A549 (cell line): ENCODE results near the gene NIPBL.

Source experiments
- CTCF ChIP-seq: fragments of >200 bp; sonication (Bioruptor Twin); formaldehyde crosslinking; IDR thresholded peaks from 3 replicates; pipeline ENCODE4 v1.5.1; 2016
- EP300 ChIP-seq, 2 experiments: fragments of >200 bp; sonication (Bioruptor Twin); formaldehyde crosslinking; IDR thresholded peaks; 2 replicates in 1 of 2; 3 replicates in 1 of 2; pipeline ENCODE4 v1.6.1; 2016 to 2017
- FOXS1 ChIP-seq: fragments of 250-450 bp; sonication (Bioruptor Pico); IDR thresholded peaks from 2 replicates; pipeline ENCODE4 v1.5.0; 2020; ENCODE audit warnings: mild to moderate bottlenecking, moderate library complexity
- JUNB ChIP-seq: fragments of >200 bp; sonication (Bioruptor Twin); formaldehyde crosslinking; IDR thresholded peaks from 2 replicates; pipeline ENCODE4 v1.6.1; 2016
- MAFK ChIP-seq: fragments of 450-650 bp; IDR thresholded peaks from 2 replicates; pipeline ENCODE4 v1.6.1; 2014; ENCODE audit not compliant: partially characterized antibody
- MAX ChIP-seq: IDR thresholded peaks from 2 replicates; pipeline ENCODE4 v1.6.1; 2012
- MYC ChIP-seq: IDR thresholded peaks from 2 replicates; pipeline ENCODE4 v1.6.1; 2012; ENCODE audit warnings: mild to moderate bottlenecking, inconsistent platforms, low read length, improper control_type of control experiment, borderline replicate concordance
- PBX3 ChIP-seq: IDR thresholded peaks from 2 replicates; pipeline ENCODE4 v1.6.1; 2012
- POLR2A ChIP-seq: IDR thresholded peaks from 2 replicates; pipeline ENCODE4 v1.6.1; 2012; ENCODE audit warnings: mild to moderate bottlenecking, low read length
- RAD21 ChIP-seq, 2 experiments: fragments of >200 bp in 1 of 2; sonication (Bioruptor Twin) in 1 of 2; formaldehyde crosslinking in 1 of 2; IDR thresholded peaks in 1 of 2; conservative IDR thresholded peaks in 1 of 2; 2 replicates in 1 of 2; 3 replicates in 1 of 2; pipeline ENCODE4 v1.6.1; 2012 to 2018; ENCODE audit warnings: inconsistent platforms in 1 of 2
- RFX5 ChIP-seq: fragments of 450-650 bp; IDR thresholded peaks from 2 replicates; pipeline ENCODE4 v1.7.1; 2014; ENCODE audit warnings: antibody characterized with exemption, mild to moderate bottlenecking, moderate library complexity
- SMC3 ChIP-seq: fragments of >200 bp; sonication (Bioruptor Twin); formaldehyde crosslinking; IDR thresholded peaks from 3 replicates; pipeline ENCODE4 v1.6.1; 2018; ENCODE audit warnings: inconsistent platforms
- TF ChIP-seq, protein P1 (sequence below): fragments of 450-650 bp; IDR thresholded peaks from 2 replicates; pipeline ENCODE4 v1.6.1; 2014; ENCODE audit warnings: antibody characterized with exemption

GRCh38 chr5:36908544-36909260, 32.1 kb downstream of the NIPBL start:
- TF ChIP-seq EP300 (IDR thresholded peaks at IDR 0.05) (no peak), CTCF (no peak), POLR2A (no peak), JUNB (no peak), MAX (no peak), RFX5 (no peak), MYC (no peak), RAD21 (conservative IDR thresholded peaks at IDR 0.05 in 1 of 2, IDR thresholded peaks at IDR 0.05 in 1 of 2) (no peak), MAFK (no peak), FOXS1 (CRISPR knock-in tag) (no peak), SMC3 (no peak), PBX3 (no peak)
- TF ChIP-seq, protein P1, sequence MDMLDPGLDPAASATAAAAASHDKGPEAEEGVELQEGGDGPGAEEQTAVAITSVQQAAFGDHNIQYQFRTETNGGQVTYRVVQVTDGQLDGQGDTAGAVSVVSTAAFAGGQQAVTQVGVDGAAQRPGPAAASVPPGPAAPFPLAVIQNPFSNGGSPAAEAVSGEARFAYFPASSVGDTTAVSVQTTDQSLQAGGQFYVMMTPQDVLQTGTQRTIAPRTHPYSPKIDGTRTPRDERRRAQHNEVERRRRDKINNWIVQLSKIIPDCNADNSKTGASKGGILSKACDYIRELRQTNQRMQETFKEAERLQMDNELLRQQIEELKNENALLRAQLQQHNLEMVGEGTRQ = no peak
